Peyer's patch (tissue), 4 donors: ENCODE data around the gene SAYSD1. TPM values are rescaled to one million over a fixed set of nuclear protein-coding genes. Genes with fewer than 3 reads are reported as not detected.

Experiments
- DNase-seq, 3 donors: peaks; one replicate each; pipeline ENCODE4 v3.0.0-alpha.2; 2017 to 2019
- H3K27ac ChIP-seq, 4 donors: fragments of 200-600 bp; sonication (generic); one replicate each; pipeline ENCODE4 v1.5.1; 2016 to 2019
- H3K27me3 ChIP-seq, 2 donors: fragments of 200-600 bp; sonication (generic); one replicate each; pipeline ENCODE4 v1.5.1; 2019
- H3K36me3 ChIP-seq, 3 donors: fragments of 200-600 bp; sonication (generic); one replicate each; pipeline ENCODE4 v1.5.1; 2016 to 2019
- H3K4me1 ChIP-seq, 4 donors: fragments of 200-600 bp; sonication (generic); one replicate each; pipeline ENCODE4 v1.5.1; 2016 to 2019
- H3K4me3 ChIP-seq, 4 donors: fragments of 200-600 bp; sonication (generic); 1 replicate in 3 of 4; 2 replicates in 1 of 4; pipeline ENCODE4 v1.5.1; 2016 to 2019; ENCODE audit warnings: mild to moderate bottlenecking in 1 of 4
- H3K9me3 ChIP-seq, 4 donors: fragments of 200-600 bp; sonication (generic); one replicate each; pipeline ENCODE4 v1.5.1; 2016 to 2019; ENCODE audit warnings: mild to moderate bottlenecking in 1 of 4
- POLR2A ChIP-seq, 2 donors: fragments of 450-650 bp; IDR thresholded peaks; one replicate each; pipeline ENCODE4 v1.5.1; 2017; ENCODE audit warnings: antibody characterized with exemption in 2 of 2, mild to moderate bottlenecking in 2 of 2, moderate library complexity in 2 of 2
- total RNA-seq, 4 donors: library from RNA; depleted of rRNA; stranded (reverse); fragments of >200 nt; gene quantifications; one replicate each; pipeline ENCODE4 v1.1.0, GENCODE V29; 2016
- TF ChIP-seq, protein P1 (sequence below), 6 experiments: fragments of 450-650 bp in 4 of 6; fragments of 200-600 bp in 2 of 6; sonication (generic) in 1 of 6; IDR thresholded peaks; one replicate each; pipeline ENCODE4 v1.5.1; 2017 to 2019; ENCODE audit warnings: antibody characterized with exemption in 6 of 6, mild to moderate bottlenecking in 3 of 6, moderate library complexity in 1 of 6

SAYSD1 gene, protein sequence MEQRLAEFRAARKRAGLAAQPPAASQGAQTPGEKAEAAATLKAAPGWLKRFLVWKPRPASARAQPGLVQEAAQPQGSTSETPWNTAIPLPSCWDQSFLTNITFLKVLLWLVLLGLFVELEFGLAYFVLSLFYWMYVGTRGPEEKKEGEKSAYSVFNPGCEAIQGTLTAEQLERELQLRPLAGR
- 10 to 100 TPM; 12.4 to 24.7 (median 19.1) TPM for total RNA-seq

DNA sequence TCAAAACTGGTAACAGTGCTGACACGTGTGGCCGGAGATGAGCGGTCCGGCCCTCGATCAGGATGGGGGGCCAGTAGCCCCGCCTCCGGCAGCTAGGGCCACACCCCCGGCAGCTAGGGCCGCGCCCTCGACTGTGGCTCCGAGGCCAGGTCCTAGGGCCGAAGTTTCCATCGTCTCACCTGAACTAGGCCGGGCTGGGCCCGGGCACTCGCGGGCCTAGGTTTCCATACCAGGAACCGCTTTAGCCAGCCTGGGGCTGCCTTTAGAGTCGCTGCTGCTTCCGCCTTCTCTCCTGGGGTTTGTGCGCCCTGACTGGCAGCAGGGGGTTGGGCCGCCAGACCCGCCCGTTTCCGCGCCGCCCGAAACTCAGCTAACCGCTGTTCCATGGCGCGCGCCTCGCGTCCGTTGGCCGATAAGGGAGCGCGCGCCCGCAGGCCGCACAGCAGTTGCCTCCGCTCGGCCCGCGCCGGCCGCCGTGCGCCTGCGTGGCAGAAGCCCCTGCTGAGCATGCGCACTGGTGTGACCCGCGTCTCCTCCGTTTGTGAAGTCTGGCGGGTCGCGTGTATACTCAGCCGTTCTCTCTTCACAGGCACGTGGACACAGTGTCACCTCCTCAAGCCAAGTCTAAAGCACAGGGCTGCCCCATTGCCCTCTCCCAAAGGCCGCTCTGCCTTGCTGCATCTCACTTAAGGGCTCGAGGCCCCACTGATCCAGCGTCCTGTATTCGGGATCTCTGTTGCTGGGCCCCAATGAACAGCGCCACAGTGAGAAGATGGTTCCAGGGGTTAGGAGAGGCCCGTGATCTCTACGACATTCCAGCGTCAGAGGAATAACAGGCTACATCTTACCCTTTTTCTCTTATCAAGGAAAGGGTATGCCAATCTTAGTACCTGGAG is at the start of gene SAYSD1:
SAYSD1 (minus strand) TSS at position 483 of the 896 bp plus-strand sequence; CDS start at position 386, 97 bp downstream.
- TF ChIP-seq POLR2A (IDR thresholded peaks at IDR 0.05) = peak; percentile 77 to 84
- TF ChIP-seq, protein P1, sequence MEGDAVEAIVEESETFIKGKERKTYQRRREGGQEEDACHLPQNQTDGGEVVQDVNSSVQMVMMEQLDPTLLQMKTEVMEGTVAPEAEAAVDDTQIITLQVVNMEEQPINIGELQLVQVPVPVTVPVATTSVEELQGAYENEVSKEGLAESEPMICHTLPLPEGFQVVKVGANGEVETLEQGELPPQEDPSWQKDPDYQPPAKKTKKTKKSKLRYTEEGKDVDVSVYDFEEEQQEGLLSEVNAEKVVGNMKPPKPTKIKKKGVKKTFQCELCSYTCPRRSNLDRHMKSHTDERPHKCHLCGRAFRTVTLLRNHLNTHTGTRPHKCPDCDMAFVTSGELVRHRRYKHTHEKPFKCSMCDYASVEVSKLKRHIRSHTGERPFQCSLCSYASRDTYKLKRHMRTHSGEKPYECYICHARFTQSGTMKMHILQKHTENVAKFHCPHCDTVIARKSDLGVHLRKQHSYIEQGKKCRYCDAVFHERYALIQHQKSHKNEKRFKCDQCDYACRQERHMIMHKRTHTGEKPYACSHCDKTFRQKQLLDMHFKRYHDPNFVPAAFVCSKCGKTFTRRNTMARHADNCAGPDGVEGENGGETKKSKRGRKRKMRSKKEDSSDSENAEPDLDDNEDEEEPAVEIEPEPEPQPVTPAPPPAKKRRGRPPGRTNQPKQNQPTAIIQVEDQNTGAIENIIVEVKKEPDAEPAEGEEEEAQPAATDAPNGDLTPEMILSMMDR (IDR thresholded peaks at IDR 0.05) = peak in 1 of 6 experiments; percentile 2
- H3K27me3 ChIP-seq = no peaks in the 10 kb centered on the region
- no peaks in the 10 kb centered on the region for H3K9me3 ChIP-seq
- H3K36me3 ChIP-seq = no peaks in the 10 kb centered on the region
- H3K4me1 ChIP-seq = peaks cover 0 to 11% (median 1%) of the 10 kb centered on the region in 4 donors
- peak; percentile 89 to 97 (median 92) for DNase-seq
- H3K27ac ChIP-seq = peak within 1 kb of the TSS; percentile 89 to 99 (median 96)
- H3K4me3 ChIP-seq = peak within 1 kb of the TSS; percentile 57 to 80 (median 71)

DNA sequence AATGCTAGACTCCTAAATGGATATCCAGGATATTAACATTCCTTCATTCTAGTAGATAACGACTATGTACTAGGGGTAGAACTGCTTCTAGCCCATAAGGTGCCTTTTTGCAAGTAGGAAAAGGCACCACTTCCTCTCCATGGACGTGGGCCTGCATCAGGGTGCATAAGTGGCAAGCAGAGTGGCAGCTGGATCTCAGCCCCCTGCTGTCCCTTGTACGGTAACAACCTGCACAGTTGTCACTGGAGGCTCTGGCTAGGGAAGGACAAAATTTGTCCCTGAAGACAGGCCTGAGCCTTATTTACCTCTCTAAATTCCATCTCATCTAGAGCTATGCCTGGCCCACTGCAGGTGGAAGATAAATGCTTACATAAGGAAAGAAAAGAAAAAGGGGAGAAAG is 42.5 kb upstream of the SAYSD1 start:
- TF ChIP-seq, protein P1 (IDR thresholded peaks at IDR 0.05) = no peak
- TF ChIP-seq POLR2A (IDR thresholded peaks at IDR 0.05) = no peak
- DNase-seq = no peak
- H3K4me3 ChIP-seq = no peak overlapping the region
- H3K9me3 ChIP-seq = no peaks in the 10 kb centered on the region
- no peaks in the 10 kb centered on the region for H3K27me3 ChIP-seq
- no peaks in the 10 kb centered on the region for H3K4me1 ChIP-seq
- H3K27ac ChIP-seq = no peak overlapping the region
- no peaks in the 10 kb centered on the region for H3K36me3 ChIP-seq

DNA sequence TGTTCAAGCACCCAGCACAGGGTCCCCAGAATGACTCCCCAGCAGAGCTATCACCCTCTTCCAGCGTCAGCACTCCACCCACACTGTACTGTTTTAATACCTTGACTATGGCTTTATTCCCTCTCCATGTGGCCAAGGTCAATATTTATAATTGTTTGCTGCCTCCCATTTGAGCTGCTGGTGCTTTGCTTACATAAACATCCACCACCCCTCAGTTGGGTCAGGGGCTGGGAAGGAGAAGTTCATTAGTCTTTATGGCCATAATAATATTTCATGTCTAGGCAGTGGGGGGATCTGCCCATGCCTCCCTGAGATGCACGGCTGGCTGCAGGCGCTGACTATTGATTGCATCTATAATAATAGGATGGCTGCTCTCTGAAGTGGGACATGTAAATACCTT is 41.8 kb upstream of the SAYSD1 start:
- Histone ChIP-seq H3K4me3 (no peak overlapping the region), H3K27ac (no peak overlapping the region), H3K27me3 (no peaks in the 10 kb centered on the region), H3K36me3 (no peaks in the 10 kb centered on the region), H3K9me3 (no peaks in the 10 kb centered on the region), H3K4me1 (no peaks in the 10 kb centered on the region)
- no peak for DNase-seq
- TF ChIP-seq POLR2A (IDR thresholded peaks at IDR 0.05) = no peak
- TF ChIP-seq, protein P1 (IDR thresholded peaks at IDR 0.05) = no peak

DNA sequence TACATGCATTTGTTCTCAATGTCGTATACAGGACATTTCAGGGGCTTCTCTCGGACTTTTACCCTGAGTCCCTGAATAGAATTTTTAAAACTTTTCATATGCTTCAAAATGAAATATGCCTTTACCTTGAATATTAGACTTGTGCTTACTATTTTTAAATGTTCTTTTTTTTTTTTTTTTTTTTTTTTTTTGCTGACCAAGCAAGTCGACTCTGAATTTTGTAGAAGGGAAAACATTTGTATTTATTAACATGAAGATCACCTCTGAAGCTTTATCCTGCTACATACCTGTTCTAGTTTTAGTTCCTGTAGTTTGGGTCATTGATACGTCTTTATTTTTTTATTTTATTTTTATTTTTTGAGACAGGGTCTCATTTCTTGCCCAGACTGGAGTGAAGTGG is 39.7 kb upstream of the SAYSD1 start:
- Histone ChIP-seq H3K27ac (no peak overlapping the region), H3K4me1 (no peaks in the 10 kb centered on the region), H3K36me3 (no peaks in the 10 kb centered on the region), H3K27me3 (no peaks in the 10 kb centered on the region), H3K9me3 (no peaks in the 10 kb centered on the region), H3K4me3 (no peak overlapping the region)
- DNase-seq = no peak
- no peak for TF ChIP-seq POLR2A (IDR thresholded peaks at IDR 0.05)
- TF ChIP-seq, protein P1 (IDR thresholded peaks at IDR 0.05) = no peak

DNA sequence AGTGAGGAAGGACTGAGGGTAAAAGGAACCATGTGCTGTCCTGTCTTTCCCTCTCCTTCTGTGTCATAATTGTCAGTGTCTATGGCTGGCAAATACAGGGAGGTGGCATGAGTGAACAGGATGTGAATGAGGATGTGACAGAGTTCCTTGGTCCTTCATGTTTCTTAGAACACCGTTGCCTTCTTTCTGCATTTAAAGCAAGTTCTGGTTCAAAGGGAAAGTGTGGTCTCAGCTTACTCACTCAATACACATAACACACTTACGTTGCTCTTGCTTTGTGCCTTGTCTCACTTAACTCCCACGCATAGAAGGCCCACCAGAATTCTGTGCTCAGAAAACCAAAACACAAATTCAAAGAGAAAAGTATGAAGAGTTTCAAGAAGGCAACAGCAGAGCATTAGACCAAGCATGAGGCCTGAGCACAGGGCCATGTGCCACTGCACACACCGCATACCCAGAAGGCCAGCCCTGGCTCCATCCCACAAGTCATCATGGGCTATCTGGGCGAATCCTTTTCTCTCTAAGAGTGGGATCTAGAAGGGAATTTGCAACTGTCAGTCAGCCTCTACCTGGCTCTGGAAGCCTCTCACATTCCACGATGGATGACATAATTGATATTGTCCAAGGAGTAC is 38.9 kb upstream of the SAYSD1 start:
- Histone ChIP-seq H3K36me3 (no peaks in the 10 kb centered on the region), H3K27ac (no peak overlapping the region), H3K4me1 (no peaks in the 10 kb centered on the region), H3K27me3 (no peaks in the 10 kb centered on the region), H3K4me3 (no peak overlapping the region), H3K9me3 (no peaks in the 10 kb centered on the region)
- TF ChIP-seq, protein P1 (IDR thresholded peaks at IDR 0.05) = no peak
- no peak for TF ChIP-seq POLR2A (IDR thresholded peaks at IDR 0.05)
- no peak for DNase-seq
